SK-N-SH treated with all-trans-retinoic acid at 6 μM for 48 hours (cell line): ENCODE measurements around the gene VPREB1.
"Not testable (repeated sequence)": the region's sequence is repeated elsewhere in the genome, so short reads cannot be mapped to it uniquely, and the experiment has no call there.

Experiments
- ZC3H10 ChIP-seq: fragments of 250-450 bp; sonication (Bioruptor Pico); IDR thresholded peaks from 2 replicates; pipeline ENCODE4 v1.5.1; 2021; ENCODE audit warnings: mild to moderate bottlenecking, moderate library complexity
- ZFP3 ChIP-seq: fragments of 250-450 bp; sonication (Bioruptor Pico); IDR thresholded peaks from 2 replicates; pipeline ENCODE4 v1.5.0; 2020; ENCODE audit warnings: mild to moderate bottlenecking, moderate library complexity
- ZFP30 ChIP-seq: fragments of 450-650 bp; formaldehyde crosslinking; IDR thresholded peaks from 2 replicates; pipeline ENCODE4 v1.5.0; 2022; ENCODE audit warnings: mild to moderate bottlenecking, moderate library complexity
- ZNF70 ChIP-seq: fragments of 450-650 bp; formaldehyde crosslinking; IDR thresholded peaks from 2 replicates; pipeline ENCODE4 v1.5.0; 2020; ENCODE audit warnings: mild to moderate bottlenecking, moderate library complexity
- TF ChIP-seq, protein P1 (sequence below): fragments of 250-450 bp; sonication (Bioruptor Pico); IDR thresholded peaks from 2 replicates; pipeline ENCODE4 v1.5.1; 2020; ENCODE audit warnings: low read depth, mild to moderate bottlenecking, moderate library complexity
- TF ChIP-seq, protein P2 (sequence below): fragments of 250-450 bp; sonication (Bioruptor Pico); IDR thresholded peaks from 2 replicates; pipeline ENCODE4 v1.8.0; 2020; ENCODE audit warnings: mild to moderate bottlenecking, moderate library complexity, borderline replicate concordance
- TF ChIP-seq, protein P3 (sequence below): fragments of 250-450 bp; sonication (Bioruptor Pico); IDR thresholded peaks from 2 replicates; pipeline ENCODE4 v1.5.0; 2020; ENCODE audit warnings: mild to moderate bottlenecking, moderate library complexity
- TF ChIP-seq, protein P4 (sequence below): fragments of 250-450 bp; sonication (Bioruptor Pico); IDR thresholded peaks from 2 replicates; pipeline ENCODE4 v1.8.0; 2021; ENCODE audit warnings: low read depth, mild to moderate bottlenecking, moderate library complexity, borderline replicate concordance

DNA sequence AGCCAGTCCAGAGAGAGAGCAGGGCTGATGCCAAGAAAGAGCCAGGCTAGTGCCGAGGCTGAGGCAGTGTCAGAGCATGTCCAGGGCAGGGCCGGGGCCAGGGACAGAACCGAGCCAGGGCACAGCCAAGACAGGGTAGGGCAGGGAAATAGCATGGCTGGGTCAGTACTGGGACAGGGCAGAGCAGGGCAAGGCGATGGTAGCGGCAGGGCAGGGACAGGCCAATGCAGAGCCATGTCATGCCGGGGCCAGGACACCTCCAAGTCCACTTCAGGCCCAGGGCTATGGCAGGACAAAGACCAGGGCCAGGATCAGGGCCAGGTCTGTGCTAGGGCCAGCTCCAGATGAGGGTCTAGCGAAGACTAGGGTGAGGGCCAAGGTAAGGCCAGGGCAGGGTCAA, 48.9 kb downstream of the VPREB1 start:
- TF ChIP-seq ZFP30, ZNF70, ZFP3, ZC3H10 (CRISPR knock-in tag): not testable (repeated sequence)
- TF ChIP-seq, protein P1, sequence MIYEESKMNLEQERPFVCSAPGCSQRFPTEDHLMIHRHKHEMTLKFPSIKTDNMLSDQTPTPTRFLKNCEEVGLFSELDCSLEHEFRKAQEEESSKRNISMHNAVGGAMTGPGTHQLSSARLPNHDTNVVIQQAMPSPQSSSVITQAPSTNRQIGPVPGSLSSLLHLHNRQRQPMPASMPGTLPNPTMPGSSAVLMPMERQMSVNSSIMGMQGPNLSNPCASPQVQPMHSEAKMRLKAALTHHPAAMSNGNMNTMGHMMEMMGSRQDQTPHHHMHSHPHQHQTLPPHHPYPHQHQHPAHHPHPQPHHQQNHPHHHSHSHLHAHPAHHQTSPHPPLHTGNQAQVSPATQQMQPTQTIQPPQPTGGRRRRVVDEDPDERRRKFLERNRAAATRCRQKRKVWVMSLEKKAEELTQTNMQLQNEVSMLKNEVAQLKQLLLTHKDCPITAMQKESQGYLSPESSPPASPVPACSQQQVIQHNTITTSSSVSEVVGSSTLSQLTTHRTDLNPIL (CRISPR knock-in tag), result not testable (repeated sequence)
- TF ChIP-seq, protein P2, sequence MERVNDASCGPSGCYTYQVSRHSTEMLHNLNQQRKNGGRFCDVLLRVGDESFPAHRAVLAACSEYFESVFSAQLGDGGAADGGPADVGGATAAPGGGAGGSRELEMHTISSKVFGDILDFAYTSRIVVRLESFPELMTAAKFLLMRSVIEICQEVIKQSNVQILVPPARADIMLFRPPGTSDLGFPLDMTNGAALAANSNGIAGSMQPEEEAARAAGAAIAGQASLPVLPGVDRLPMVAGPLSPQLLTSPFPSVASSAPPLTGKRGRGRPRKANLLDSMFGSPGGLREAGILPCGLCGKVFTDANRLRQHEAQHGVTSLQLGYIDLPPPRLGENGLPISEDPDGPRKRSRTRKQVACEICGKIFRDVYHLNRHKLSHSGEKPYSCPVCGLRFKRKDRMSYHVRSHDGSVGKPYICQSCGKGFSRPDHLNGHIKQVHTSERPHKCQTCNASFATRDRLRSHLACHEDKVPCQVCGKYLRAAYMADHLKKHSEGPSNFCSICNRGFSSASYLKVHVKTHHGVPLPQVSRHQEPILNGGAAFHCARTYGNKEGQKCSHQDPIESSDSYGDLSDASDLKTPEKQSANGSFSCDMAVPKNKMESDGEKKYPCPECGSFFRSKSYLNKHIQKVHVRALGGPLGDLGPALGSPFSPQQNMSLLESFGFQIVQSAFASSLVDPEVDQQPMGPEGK (CRISPR knock-in tag), result not testable (repeated sequence)
- TF ChIP-seq, protein P3, sequence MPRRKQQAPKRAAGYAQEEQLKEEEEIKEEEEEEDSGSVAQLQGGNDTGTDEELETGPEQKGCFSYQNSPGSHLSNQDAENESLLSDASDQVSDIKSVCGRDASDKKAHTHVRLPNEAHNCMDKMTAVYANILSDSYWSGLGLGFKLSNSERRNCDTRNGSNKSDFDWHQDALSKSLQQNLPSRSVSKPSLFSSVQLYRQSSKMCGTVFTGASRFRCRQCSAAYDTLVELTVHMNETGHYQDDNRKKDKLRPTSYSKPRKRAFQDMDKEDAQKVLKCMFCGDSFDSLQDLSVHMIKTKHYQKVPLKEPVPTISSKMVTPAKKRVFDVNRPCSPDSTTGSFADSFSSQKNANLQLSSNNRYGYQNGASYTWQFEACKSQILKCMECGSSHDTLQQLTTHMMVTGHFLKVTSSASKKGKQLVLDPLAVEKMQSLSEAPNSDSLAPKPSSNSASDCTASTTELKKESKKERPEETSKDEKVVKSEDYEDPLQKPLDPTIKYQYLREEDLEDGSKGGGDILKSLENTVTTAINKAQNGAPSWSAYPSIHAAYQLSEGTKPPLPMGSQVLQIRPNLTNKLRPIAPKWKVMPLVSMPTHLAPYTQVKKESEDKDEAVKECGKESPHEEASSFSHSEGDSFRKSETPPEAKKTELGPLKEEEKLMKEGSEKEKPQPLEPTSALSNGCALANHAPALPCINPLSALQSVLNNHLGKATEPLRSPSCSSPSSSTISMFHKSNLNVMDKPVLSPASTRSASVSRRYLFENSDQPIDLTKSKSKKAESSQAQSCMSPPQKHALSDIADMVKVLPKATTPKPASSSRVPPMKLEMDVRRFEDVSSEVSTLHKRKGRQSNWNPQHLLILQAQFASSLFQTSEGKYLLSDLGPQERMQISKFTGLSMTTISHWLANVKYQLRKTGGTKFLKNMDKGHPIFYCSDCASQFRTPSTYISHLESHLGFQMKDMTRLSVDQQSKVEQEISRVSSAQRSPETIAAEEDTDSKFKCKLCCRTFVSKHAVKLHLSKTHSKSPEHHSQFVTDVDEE, result not testable (repeated sequence)
- TF ChIP-seq, protein P4, sequence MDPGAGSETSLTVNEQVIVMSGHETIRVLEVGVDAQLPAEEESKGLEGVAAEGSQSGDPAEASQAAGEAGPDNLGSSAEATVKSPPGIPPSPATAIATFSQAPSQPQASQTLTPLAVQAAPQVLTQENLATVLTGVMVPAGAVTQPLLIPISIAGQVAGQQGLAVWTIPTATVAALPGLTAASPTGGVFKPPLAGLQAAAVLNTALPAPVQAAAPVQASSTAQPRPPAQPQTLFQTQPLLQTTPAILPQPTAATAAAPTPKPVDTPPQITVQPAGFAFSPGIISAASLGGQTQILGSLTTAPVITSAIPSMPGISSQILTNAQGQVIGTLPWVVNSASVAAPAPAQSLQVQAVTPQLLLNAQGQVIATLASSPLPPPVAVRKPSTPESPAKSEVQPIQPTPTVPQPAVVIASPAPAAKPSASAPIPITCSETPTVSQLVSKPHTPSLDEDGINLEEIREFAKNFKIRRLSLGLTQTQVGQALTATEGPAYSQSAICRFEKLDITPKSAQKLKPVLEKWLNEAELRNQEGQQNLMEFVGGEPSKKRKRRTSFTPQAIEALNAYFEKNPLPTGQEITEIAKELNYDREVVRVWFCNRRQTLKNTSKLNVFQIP (CRISPR knock-in tag), result not testable (repeated sequence)
